ENCODE measurements around the gene NOTO. TPM values are rescaled to one million over a fixed set of nuclear protein-coding genes. Genes with fewer than 3 reads are reported as not detected.

The NOTO gene
- total RNA-seq, 1 donor from 2014 or later = not detected

DNA sequence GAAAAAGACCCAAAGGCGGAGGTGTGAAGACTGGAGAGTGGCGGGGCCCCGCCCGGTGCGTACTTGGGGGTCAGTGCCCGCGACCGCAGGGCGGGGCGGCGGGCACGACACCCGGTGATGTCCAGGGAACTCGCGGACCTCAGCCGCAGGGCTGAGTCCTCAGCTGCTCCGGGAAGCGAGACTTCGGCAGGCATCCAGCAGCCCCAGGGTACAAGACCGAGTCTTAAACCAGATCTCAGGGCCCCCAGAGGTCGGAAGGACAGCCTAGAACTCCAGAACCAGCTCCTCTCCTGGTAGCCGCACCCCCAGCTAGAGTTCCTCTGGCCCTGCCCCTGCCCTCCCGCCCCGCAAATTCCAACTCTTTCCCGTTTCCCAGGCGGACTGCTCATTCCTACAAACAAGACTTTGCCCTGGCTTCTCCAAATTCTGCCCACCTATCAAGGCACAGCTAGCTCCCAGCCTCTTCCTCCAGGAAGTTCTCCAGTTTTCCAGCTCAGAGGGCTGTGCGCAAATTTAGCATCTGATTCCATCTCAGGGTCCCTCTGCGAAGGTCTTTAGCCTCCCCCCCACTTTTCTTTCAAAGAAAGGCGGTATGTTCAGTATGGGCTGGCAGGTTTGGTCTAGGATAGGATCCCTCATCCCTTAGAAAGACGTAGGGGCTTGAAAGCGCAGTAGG lies 26.0 kb upstream of the NOTO start:
- Mint-ChIP-seq H3K27ac (peak overlapping the region; percentile 90), H3K27me3 (peaks cover 74% of the 10 kb centered on the region), H3K36me3 (ENCODE audit: insufficient read depth) (no peaks in the 10 kb centered on the region), H3K9me3 (ENCODE audit: low read depth) (no peaks in the 10 kb centered on the region), H3K4me1 (ENCODE audit: low read depth) (peaks cover 8% of the 10 kb centered on the region), H3K4me3 (ENCODE audit: low read depth) (peak overlapping the region; percentile 79)
- TF ChIP-seq, protein P1, sequence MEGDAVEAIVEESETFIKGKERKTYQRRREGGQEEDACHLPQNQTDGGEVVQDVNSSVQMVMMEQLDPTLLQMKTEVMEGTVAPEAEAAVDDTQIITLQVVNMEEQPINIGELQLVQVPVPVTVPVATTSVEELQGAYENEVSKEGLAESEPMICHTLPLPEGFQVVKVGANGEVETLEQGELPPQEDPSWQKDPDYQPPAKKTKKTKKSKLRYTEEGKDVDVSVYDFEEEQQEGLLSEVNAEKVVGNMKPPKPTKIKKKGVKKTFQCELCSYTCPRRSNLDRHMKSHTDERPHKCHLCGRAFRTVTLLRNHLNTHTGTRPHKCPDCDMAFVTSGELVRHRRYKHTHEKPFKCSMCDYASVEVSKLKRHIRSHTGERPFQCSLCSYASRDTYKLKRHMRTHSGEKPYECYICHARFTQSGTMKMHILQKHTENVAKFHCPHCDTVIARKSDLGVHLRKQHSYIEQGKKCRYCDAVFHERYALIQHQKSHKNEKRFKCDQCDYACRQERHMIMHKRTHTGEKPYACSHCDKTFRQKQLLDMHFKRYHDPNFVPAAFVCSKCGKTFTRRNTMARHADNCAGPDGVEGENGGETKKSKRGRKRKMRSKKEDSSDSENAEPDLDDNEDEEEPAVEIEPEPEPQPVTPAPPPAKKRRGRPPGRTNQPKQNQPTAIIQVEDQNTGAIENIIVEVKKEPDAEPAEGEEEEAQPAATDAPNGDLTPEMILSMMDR (IDR thresholded peaks at IDR 0.05; ENCODE audit: unreplicated experiment) = no peak
- no peak for DNase-seq (ENCODE audit: low spot score, unreplicated experiment)

DNA sequence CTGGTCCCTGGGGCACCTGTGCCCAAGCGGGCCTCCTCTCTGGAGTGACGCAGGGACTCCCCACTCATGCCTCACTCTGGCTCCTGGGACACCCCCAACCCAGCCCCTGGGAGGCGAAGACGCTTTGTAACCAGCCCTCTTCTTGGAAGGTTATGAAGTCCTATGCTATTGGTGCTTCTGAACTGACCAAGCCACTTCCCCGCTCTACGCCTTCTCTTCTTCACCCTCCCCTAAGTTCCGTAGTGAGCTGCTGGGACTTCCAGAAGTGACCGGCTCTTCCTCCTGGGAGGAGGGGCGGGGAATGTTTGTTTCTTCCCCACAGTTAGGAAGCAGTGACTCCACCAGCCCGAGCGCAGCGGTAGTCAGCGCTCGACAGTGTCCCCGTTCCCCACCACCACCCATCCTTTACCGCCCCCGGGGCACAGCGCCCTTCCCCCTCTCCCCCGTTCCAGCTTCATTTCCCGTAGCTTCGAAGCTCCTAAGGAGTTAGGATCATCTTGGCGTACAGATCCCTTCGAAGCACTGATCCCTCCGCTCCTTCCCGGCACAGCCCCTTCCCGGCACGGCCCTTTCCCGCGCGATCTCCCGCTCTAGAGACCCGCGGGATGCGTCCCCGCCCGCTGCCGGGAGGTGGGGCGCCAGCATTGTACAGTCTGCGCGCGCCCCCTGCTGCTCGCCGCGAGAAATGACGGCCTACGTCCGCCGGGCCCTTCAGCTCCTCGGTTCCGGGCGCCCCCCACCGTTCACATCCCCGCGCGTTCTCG lies 25.3 kb upstream of the NOTO start:
- DNase-seq (ENCODE audit: low spot score, unreplicated experiment) = peak; percentile 92
- Mint-ChIP-seq H3K27ac (peak overlapping the region; percentile 45), H3K9me3 (ENCODE audit: low read depth) (no peaks in the 10 kb centered on the region), H3K4me1 (ENCODE audit: low read depth) (peaks cover 8% of the 10 kb centered on the region), H3K27me3 (peaks cover 72% of the 10 kb centered on the region), H3K4me3 (ENCODE audit: low read depth) (peak overlapping the region; percentile 79), H3K36me3 (ENCODE audit: insufficient read depth) (no peaks in the 10 kb centered on the region)
- TF ChIP-seq, protein P1 (IDR thresholded peaks at IDR 0.05; ENCODE audit: unreplicated experiment) = peak; percentile 98

DNA sequence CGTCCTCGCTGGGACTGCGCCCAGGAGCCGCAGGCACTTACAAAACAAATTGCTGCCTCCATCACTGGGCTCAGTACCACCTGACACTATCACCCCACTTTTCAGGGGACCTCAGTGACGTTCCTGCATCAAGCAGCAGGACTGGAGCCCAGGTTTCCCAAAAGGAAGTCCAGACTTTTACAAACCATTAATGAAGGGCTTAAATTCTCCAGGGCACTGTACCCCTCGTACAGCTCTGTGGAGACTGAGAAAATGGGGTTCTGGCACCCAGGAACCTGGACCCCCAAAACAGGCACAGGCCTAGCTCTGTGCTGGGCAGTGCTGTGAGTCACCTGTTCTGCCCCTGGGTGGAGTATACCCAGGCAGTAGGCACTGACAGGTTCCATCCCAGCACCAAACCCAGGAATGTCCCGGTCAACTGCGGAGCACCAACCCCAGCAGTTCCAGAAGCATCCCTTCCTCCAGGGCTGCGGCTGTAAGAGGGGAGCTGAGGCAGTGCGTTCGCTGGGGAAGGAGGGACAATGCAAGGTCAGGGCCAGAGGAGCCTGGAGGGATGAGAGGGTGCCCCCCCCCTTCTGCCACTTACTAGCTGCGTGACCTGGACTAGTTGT lies 24.6 kb upstream of the NOTO start:
- no peak for DNase-seq (ENCODE audit: low spot score, unreplicated experiment)
- Mint-ChIP-seq H3K4me3 (ENCODE audit: low read depth) (peak overlapping the region; percentile 79), H3K9me3 (ENCODE audit: low read depth) (no peaks in the 10 kb centered on the region), H3K27ac (peak overlapping the region; percentile 45), H3K4me1 (ENCODE audit: low read depth) (peaks cover 8% of the 10 kb centered on the region), H3K27me3 (peaks cover 70% of the 10 kb centered on the region), H3K36me3 (ENCODE audit: insufficient read depth) (no peaks in the 10 kb centered on the region)
- TF ChIP-seq, protein P1 (IDR thresholded peaks at IDR 0.05; ENCODE audit: unreplicated experiment) = no peak

DNA sequence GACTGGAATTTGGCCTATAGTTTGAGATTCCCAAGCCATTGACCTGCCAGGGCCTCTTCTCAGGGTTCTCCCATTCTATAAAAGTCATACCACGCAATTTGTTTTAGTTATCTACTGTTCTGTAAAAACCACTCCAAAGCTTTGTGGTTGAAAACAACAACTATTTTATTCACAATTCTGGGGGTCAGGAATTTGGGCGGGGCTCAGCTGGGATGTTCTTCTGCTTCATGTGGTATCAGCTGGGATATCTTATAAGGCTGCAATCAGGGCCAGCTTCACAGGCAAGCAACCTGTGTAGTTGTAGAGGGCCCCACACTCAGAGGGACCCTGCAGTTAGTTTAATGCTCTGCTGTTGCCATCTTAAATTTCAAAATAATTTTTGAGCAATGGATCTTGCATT lies 16.4 kb upstream of the NOTO start:
- Mint-ChIP-seq H3K9me3 (ENCODE audit: low read depth) (no peaks in the 10 kb centered on the region), H3K4me3 (ENCODE audit: low read depth) (no peak overlapping the region), H3K27me3 (peaks cover 15% of the 10 kb centered on the region), H3K4me1 (ENCODE audit: low read depth) (peaks cover 7% of the 10 kb centered on the region), H3K27ac (no peak overlapping the region), H3K36me3 (ENCODE audit: insufficient read depth) (no peaks in the 10 kb centered on the region)
- DNase-seq (ENCODE audit: low spot score, unreplicated experiment) = no peak
- TF ChIP-seq, protein P1 (IDR thresholded peaks at IDR 0.05; ENCODE audit: unreplicated experiment) = no peak

DNA sequence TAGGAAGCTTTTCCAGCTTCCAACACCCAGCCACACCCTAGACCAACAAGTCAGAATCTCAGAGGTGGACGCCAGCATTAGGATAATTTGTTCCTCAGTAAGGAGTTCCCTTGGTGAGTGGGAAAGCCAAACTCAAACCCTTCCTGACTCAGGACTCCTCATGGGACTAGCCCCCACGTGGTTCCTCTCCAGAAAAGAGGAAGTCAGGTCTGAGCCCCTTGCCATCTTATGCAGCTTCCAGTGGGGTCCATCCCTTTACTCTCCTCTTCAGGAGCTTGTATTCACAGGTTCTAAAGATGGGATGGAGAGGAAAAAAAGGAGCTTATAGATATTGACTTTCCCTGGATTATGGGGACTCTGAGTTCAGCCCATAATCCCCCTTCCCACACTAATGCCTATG lies 14.8 kb upstream of the NOTO start:
- TF ChIP-seq, protein P1 (IDR thresholded peaks at IDR 0.05; ENCODE audit: unreplicated experiment) = no peak
- Mint-ChIP-seq H3K4me1 (ENCODE audit: low read depth) (peaks cover 17% of the 10 kb centered on the region), H3K27ac (peak overlapping the region; percentile 62), H3K36me3 (ENCODE audit: insufficient read depth) (no peaks in the 10 kb centered on the region), H3K27me3 (peaks cover 9% of the 10 kb centered on the region), H3K9me3 (ENCODE audit: low read depth) (no peaks in the 10 kb centered on the region), H3K4me3 (ENCODE audit: low read depth) (no peak overlapping the region)
- DNase-seq (ENCODE audit: low spot score, unreplicated experiment) = no peak
